HG02938 (cell line): ENCODE results near the gene ZNF280B.
"Not testable (repeated sequence)": the region's sequence is repeated elsewhere in the genome, so short reads cannot be mapped to it uniquely, and the experiment has no call there.

Experiments used
- ATAC-seq: cut with Tn5 transposase; IDR thresholded peaks from one replicate; pipeline ENCODE4 v1.9.1; 2021; ENCODE audit warnings: mild to moderate bottlenecking, moderate library complexity; ENCODE audit not compliant: unreplicated experiment

The ZNF280B gene

GRCh38 chr22:22510833-22511232 is 2.3 kb upstream of the ZNF280B start:
- ATAC-seq = not testable (repeated sequence)

- not testable (repeated sequence) for ATAC-seq
Measured at GRCh38 chr22:22509912-22510311, 1.4 kb upstream of the ZNF280B start.

- ATAC-seq = no peak
Measured at GRCh38 chr22:22507743-22508273, 734 bp downstream of the ZNF280B start.

- no peak for ATAC-seq
Measured at GRCh38 chr22:22506736-22507135, 1.8 kb downstream of the ZNF280B start.

GRCh38 chr22:22498267-22498666 is 10.3 kb downstream of the ZNF280B start:
- ATAC-seq = no peak

GRCh38 chr22:22491589-22491988 is 17.0 kb downstream of the ZNF280B start:
- not testable (repeated sequence) for ATAC-seq

- ATAC-seq = no peak
Measured at GRCh38 chr22:22488736-22489135, 19.8 kb downstream of the ZNF280B start.

GRCh38 chr22:22487869-22488597 is 20.5 kb downstream of the ZNF280B start:
- no peak for ATAC-seq

GRCh38 chr22:22487059-22487458 is 21.5 kb downstream of the ZNF280B start:
- ATAC-seq = no peak

- no peak for ATAC-seq
Measured at GRCh38 chr22:22486132-22486899, 22.2 kb downstream of the ZNF280B start.

GRCh38 chr22:22485524-22485923 is 23.0 kb downstream of the ZNF280B start:
- no peak for ATAC-seq

GRCh38 chr22:22484023-22484422 is 24.5 kb downstream of the ZNF280B start:
- no peak for ATAC-seq

- no peak for ATAC-seq
Measured at GRCh38 chr22:22480940-22481339, 27.6 kb downstream of the ZNF280B start.

GRCh38 chr22:22479999-22480532 is 28.5 kb downstream of the ZNF280B start:
- ATAC-seq = no peak

GRCh38 chr22:22479116-22479515 is 29.4 kb downstream of the ZNF280B start:
- no peak for ATAC-seq

- ATAC-seq = no peak
Measured at GRCh38 chr22:22478470-22478869, 30.1 kb downstream of the ZNF280B start.

- no peak for ATAC-seq
Measured at GRCh38 chr22:22474733-22475132, 33.8 kb downstream of the ZNF280B start.

GRCh38 chr22:22471104-22471503 is 37.4 kb downstream of the ZNF280B start:
- not testable (repeated sequence) for ATAC-seq

- no peak for ATAC-seq
Measured at GRCh38 chr22:22469527-22469926, 39.0 kb downstream of the ZNF280B start.

GRCh38 chr22:22468794-22469469 is 39.6 kb downstream of the ZNF280B start:
- not testable (repeated sequence) for ATAC-seq

GRCh38 chr22:22467112-22467511 is 41.4 kb downstream of the ZNF280B start:
- no peak for ATAC-seq
